CD4-positive, alpha-beta T cell (primary cell): ENCODE results near the gene TPD52L1. TPM values are rescaled to one million over a fixed set of nuclear protein-coding genes. Genes with fewer than 3 reads are reported as not detected.
A peak's percentile ranks its signal among the peaks of the same experiment; 100 is the strongest.

ENCODE experiments used
- ATAC-seq: fragments of 200-7000 bp; cut with Tn5 transposase; one replicate; pipeline ENCODE4 v1.10.0; 2022; ENCODE audit warnings: mild to moderate bottlenecking; ENCODE audit not compliant: poor library complexity
- CTCF ChIA-PET: fragments of 350-600 bp; sonication (Branson Sonifier 250); formaldehyde crosslinking; loops from one replicate; lab custom pipeline; 2021; ENCODE audit warnings: antibody characterized with exemption, inconsistent platforms; lab: Charles Lee
- POLR2A ChIA-PET: fragments of 350-600 bp; sonication (Branson Sonifier 250); formaldehyde crosslinking; loops from one replicate; lab custom pipeline; 2021; ENCODE audit warnings: antibody characterized with exemption, inconsistent platforms; lab: Charles Lee
- DNase-seq, 14 experiments: peaks; one replicate each; pipeline ENCODE4 v3.0.0-alpha.2; 2013 to 2020; ENCODE audit warnings: mixed read lengths in 2 of 14
- H3K27ac ChIP-seq, 2 donors: one replicate each; pipeline versions ENCODE4 v1.5.1 to v1.7.0; 2013; ENCODE audit warnings: low read length in 2 of 2, low read depth in 1 of 2, mild to moderate bottlenecking in 1 of 2
- H3K27me3 ChIP-seq, 2 experiments: 1 replicate in 1 of 2; 2 replicates in 1 of 2; pipeline versions ENCODE4 v1.6.1 to v1.7.0; 2013; ENCODE audit warnings: low read length in 2 of 2, control low read depth in 1 of 2, mild to moderate bottlenecking in 1 of 2, moderate library complexity in 1 of 2; ENCODE audit not compliant: insufficient read depth in 2 of 2, control insufficient read depth in 1 of 2
- H3K36me3 ChIP-seq: one replicate; pipeline ENCODE4 v1.6.1; 2013; ENCODE audit warnings: low read length, control low read depth; ENCODE audit not compliant: insufficient read depth
- H3K4me1 ChIP-seq: one replicate; pipeline ENCODE4 v1.6.1; 2013; ENCODE audit warnings: low read length, control low read depth; ENCODE audit not compliant: insufficient read depth
- H3K4me3 ChIP-seq: one replicate; pipeline ENCODE4 v1.5.1; 2013; ENCODE audit warnings: mild to moderate bottlenecking, low read length, moderate library complexity
- H3K9me3 ChIP-seq, 2 experiments: 1 replicate in 1 of 2; 2 replicates in 1 of 2; pipeline versions ENCODE4 v1.6.1 to v1.7.0; 2013; ENCODE audit warnings: low read length in 2 of 2, mild to moderate bottlenecking in 2 of 2, control low read depth in 1 of 2, moderate library complexity in 1 of 2; ENCODE audit not compliant: control insufficient read depth in 1 of 2, insufficient read depth in 1 of 2
- H3K27ac Mint-ChIP-seq: one replicate; pipeline ENCODE4 v1.8.0; 2020; ENCODE audit warnings: mixed read lengths
- H3K27me3 Mint-ChIP-seq: one replicate; pipeline ENCODE4 v1.8.0; 2021; ENCODE audit warnings: mixed read lengths
- H3K36me3 Mint-ChIP-seq: one replicate; pipeline ENCODE4 v1.8.0; 2021; ENCODE audit warnings: low read depth, mixed read lengths
- H3K4me1 Mint-ChIP-seq: one replicate; pipeline ENCODE4 v1.8.0; 2021; ENCODE audit warnings: low read depth, mixed read lengths
- H3K4me3 Mint-ChIP-seq: one replicate; pipeline ENCODE4 v1.8.0; 2020; ENCODE audit warnings: mild to moderate bottlenecking, mixed read lengths
- H3K9me3 Mint-ChIP-seq: one replicate; pipeline ENCODE4 v1.8.0; 2020; ENCODE audit warnings: mixed read lengths
- CTCF ChIP-seq: fragments of 200-600 bp; IDR thresholded peaks from one replicate; pipeline ENCODE4 v1.8.0; 2022; ENCODE audit warnings: antibody characterized with exemption, mild to moderate bottlenecking
- intact Hi-C, 2 experiments: fragments of 100-400 bp; cut with DNase I in 1 of 2; cut with micrococcal nuclease in 1 of 2; formaldehyde crosslinking; loops; one replicate each; pipeline versions ENCODE4 v1.15.1 to v1.9.0; 2023 to 2025; cut with DNase I, micrococcal nuclease
- total RNA-seq, 174 experiments: library from RNA in 2 of 174; stranded (reverse) in 2 of 174; gene quantifications; one replicate each; pipeline ENCODE4 v1.2.3 and lab custom pipeline; 2021 to 2026

The TPD52L1 gene
- total RNA-seq, 2 experiments from 2014 or later, result not detected

GRCh38 chr6:125258651-125259353, 105.2 kb downstream of the TPD52L1 start:
- H3K9me3 Mint-ChIP-seq, result no peaks in the 10 kb centered on the region
- Histone ChIP-seq H3K4me1 (no peaks in the 10 kb centered on the region), H3K27me3 (no peaks in the 10 kb centered on the region), H3K9me3 (no peaks in the 10 kb centered on the region), H3K4me3 (no peak overlapping the region), H3K27ac (no peak overlapping the region), H3K36me3 (no peaks in the 10 kb centered on the region)
- DNase-seq (peak in 2 of 14 experiments; percentile 15 to 21), ATAC-seq (no peak)
- no peaks in the 10 kb centered on the region for H3K36me3 Mint-ChIP-seq
- no peak overlapping the region for H3K4me3 Mint-ChIP-seq
- ChIA-PET POLR2A (no interaction called here), CTCF (no interaction called here)
- H3K27me3 Mint-ChIP-seq, result no peaks in the 10 kb centered on the region
- no peak overlapping the region for H3K27ac Mint-ChIP-seq
- intact Hi-C loops, result no loop called here
- TF ChIP-seq CTCF, result no peak
- no peaks in the 10 kb centered on the region for H3K4me1 Mint-ChIP-seq

- H3K36me3 Mint-ChIP-seq, result no peaks in the 10 kb centered on the region
These were observed 105.8 kb downstream of the TPD52L1 start for GRCh38 chr6:125259354-125259736.

GRCh38 chr6:125262016-125263013, 108.7 kb downstream of the TPD52L1 start:
- no peak overlapping the region for H3K27ac Mint-ChIP-seq
- ChIA-PET POLR2A (no interaction called here), CTCF (no interaction called here)
- TF ChIP-seq CTCF, result no peak
- ATAC-seq (no peak), DNase-seq (peak in 2 of 14 experiments; percentile 19 to 44)
- intact Hi-C loops, result no loop called here
- H3K27me3 Mint-ChIP-seq, result no peaks in the 10 kb centered on the region
- no peaks in the 10 kb centered on the region for H3K9me3 ChIP-seq
- H3K4me1 Mint-ChIP-seq, result no peaks in the 10 kb centered on the region
- H3K36me3 Mint-ChIP-seq, result no peaks in the 10 kb centered on the region
- no peak overlapping the region for H3K27ac ChIP-seq
- no peak overlapping the region for H3K4me3 Mint-ChIP-seq
- no peaks in the 10 kb centered on the region for H3K9me3 Mint-ChIP-seq
- no peaks in the 10 kb centered on the region for H3K27me3 ChIP-seq
- no peak overlapping the region for H3K4me3 ChIP-seq
- no peaks in the 10 kb centered on the region for H3K36me3 ChIP-seq
- no peaks in the 10 kb centered on the region for H3K4me1 ChIP-seq

More at GRCh38 chr6:125259354-125259736, 105.8 kb downstream of the TPD52L1 start:
- DNase-seq, result peak in 2 of 14 experiments; percentile 4 to 19
- intact Hi-C loops, result no loop called here
- H3K27me3 Mint-ChIP-seq, result no peaks in the 10 kb centered on the region
- no peak for ATAC-seq
- ChIA-PET CTCF (no interaction called here), POLR2A (no interaction called here)
- no peak for TF ChIP-seq CTCF
- H3K4me1 Mint-ChIP-seq, result no peaks in the 10 kb centered on the region
- H3K9me3 ChIP-seq, result no peaks in the 10 kb centered on the region
- no peaks in the 10 kb centered on the region for H3K4me1 ChIP-seq
- H3K9me3 Mint-ChIP-seq, result no peaks in the 10 kb centered on the region
- no peak overlapping the region for H3K4me3 ChIP-seq
- H3K4me3 Mint-ChIP-seq, result no peak overlapping the region
- no peak overlapping the region for H3K27ac ChIP-seq
- H3K27me3 ChIP-seq, result no peaks in the 10 kb centered on the region
- H3K36me3 ChIP-seq, result no peaks in the 10 kb centered on the region
- no peak overlapping the region for H3K27ac Mint-ChIP-seq
